IPS DF 4.7 (cell line): ENCODE results near the gene TMEM168.
"Not testable (repeated sequence)": the region's sequence is repeated elsewhere in the genome, so short reads cannot be mapped to it uniquely, and the experiment has no call there.

Source experiments
- DNase-seq: peaks from one replicate; pipeline ENCODE4 v3.0.0-alpha.2; 2013; ENCODE audit warnings: low spot score; ENCODE audit errors: extremely low read depth

The TMEM168 gene, protein sequence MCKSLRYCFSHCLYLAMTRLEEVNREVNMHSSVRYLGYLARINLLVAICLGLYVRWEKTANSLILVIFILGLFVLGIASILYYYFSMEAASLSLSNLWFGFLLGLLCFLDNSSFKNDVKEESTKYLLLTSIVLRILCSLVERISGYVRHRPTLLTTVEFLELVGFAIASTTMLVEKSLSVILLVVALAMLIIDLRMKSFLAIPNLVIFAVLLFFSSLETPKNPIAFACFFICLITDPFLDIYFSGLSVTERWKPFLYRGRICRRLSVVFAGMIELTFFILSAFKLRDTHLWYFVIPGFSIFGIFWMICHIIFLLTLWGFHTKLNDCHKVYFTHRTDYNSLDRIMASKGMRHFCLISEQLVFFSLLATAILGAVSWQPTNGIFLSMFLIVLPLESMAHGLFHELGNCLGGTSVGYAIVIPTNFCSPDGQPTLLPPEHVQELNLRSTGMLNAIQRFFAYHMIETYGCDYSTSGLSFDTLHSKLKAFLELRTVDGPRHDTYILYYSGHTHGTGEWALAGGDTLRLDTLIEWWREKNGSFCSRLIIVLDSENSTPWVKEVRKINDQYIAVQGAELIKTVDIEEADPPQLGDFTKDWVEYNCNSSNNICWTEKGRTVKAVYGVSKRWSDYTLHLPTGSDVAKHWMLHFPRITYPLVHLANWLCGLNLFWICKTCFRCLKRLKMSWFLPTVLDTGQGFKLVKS

DNA sequence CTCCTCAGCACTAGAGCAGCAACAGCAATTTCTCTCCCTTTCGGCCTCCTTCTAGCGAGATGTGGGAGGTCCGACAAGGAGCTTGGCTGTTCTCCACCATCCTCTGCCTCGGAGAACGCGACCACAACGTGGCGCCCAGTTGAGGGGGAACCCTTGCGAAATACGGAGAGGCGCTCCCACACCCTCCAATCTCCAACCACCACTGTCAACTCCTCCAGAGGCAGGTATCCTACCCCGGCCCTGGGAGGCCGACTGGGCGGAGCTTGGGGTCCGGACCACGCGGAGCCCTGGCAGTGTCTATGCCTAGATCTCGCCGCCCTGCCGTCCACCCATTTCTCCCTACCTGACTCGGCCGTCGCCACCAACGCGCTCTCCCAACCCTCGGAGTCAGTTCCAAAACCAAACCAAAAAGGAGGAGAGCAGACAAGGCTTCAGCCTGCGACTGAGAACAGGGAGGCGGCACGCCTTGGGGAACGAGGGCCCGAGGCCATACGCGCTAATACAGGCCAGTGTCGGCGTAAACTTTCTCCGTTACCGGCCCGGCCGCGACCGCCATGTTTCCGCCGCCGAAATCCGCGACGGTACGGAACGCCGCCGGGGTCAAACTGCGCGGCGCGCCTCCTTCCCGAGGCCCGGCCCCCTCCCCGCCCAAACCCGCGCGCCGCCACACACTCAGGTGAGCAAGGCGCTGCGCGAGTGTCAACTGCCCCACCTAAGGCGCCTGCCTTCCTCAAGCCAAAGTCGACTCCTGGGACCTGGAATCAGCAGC, at the start of gene TMEM168:
TSS of gene TMEM168 (minus strand) at position 577 of the 769 bp plus-strand sequence. CDS start 5,568 bp downstream, outside the sequence.
- DNase-seq, result peak; percentile 33

DNA sequence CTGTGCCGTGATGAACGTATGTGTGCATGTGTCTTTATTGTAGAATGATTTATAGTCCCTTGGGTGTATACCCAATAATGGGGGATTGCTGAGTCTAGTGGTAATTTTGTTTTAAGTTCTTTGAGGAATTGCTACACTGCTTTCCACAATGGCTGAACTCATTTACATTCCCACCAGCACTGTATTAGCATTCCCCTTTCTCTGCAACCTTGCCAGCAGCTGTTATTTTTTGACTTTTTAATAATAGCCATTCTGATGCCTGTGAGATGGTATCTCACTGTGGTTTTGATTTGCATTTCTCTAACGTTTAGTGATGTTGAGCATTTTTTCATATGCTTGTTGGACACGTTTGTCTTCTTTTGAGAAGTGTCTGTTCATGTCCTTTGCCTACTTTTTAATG, 45.7 kb upstream of the TMEM168 start:
- DNase-seq, result not testable (repeated sequence)

DNA sequence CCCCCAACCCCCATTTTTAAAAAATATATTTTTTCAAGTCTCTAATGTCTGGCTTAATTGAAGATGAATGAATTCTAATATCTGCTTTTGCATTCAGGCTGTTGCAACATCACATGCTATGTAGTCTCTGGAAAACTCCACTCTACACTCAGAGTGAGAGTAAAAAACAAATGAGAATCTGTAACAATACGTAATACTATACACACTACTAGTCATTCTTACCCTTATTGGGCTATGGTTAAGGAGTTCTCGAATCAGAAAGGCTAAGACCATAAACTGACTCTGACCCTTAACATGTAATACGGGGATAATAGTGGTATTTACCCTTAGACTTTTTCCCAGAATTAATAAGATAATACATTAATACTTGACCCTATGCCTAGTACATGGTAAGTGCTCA, 42.9 kb upstream of the TMEM168 start:
- no peak for DNase-seq

DNA sequence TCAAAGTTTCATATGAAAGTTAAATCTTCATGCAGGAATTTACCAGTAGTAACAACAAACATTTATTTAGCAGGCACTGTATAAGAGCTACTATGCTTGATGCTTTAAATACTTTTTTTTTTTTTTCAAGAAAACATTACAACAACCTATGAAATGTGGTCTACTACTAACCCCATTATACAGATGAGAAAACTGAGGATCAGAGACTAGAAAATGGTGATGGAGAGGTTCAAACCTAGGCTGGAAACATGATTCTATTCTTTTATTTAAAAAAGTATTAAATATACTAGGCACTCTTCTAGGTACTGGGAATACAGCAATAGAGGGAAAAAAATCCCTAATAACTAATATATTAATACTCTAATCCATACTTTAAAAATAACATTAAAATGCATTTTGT, 40.6 kb upstream of the TMEM168 start:
- DNase-seq, result no peak

DNA sequence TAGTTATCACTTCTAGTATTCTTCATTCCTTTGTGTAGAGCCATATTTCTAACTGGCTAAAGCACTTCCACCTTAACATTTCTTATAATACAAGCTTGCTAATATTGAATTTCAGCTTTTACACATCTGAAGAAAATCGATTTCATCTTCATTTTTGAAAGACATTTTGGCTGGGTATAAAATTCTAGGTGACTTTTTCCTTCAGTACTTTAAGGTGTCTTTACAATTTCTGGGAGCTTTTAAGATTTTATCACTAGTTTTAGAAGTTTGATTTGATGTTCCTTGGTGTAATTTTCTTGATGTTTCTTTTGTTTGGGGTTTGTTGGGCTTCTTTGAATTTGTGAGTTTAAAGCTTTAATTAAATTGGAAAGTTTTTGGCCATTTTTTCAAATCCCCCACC, 38.5 kb upstream of the TMEM168 start:
- DNase-seq, result no peak

DNA sequence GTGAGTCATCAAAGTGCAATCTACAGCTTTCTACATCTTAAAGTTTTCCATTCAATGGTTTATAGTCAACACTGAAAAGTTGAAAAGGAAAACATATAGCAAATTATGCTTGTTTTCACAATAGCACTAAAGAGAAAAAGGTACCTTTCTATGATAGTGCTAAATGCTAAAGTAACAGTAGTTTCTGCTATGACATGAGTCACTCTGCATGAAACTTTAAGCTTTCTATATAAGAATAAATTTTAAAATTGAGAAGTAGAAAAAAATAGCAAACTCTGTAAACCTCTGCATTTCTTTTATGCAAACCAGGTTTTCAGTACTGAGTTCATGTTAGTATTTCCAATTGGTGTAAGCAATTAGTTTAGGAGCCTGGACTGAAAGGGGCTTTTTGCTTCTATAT, 31.2 kb upstream of the TMEM168 start:
- DNase-seq, result no peak

DNA sequence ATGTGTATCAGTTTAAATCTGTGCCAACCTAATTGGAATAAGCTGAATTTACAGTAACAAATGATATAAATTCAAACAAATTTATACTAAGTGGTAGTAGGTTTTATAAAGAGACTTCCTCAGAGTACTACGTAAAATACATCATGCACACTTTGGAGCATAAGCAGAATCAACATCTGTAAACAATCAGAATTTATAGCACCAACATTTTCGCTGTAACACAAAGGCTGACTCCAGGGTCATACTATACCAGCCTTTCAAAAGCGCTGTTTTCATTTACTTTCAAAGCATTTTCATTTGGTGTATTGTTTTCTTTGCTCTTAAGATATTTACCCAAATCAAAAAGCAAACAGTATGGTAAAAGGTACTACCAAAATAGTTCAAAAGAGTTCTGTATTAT, 29.3 kb upstream of the TMEM168 start:
- no peak for DNase-seq

DNA sequence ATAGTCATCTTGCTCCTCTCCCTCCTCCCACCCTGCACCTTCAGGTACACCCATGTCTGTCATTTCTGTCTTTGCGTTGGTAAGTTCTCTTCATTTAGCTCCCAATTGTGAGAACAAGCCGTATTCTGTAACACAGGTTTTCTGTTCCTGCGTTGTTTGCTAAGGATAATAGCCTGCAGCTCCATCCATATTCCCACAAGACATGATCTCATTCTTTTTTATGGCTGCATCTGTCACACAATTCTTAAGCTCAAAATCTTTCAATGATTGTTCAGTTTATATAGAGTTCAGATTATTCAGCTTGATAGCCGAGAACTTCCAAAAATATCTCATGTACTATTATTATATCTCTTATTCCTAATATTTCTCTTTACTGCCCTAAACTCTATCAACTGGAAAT, 16.0 kb upstream of the TMEM168 start:
- DNase-seq, result no peak

DNA sequence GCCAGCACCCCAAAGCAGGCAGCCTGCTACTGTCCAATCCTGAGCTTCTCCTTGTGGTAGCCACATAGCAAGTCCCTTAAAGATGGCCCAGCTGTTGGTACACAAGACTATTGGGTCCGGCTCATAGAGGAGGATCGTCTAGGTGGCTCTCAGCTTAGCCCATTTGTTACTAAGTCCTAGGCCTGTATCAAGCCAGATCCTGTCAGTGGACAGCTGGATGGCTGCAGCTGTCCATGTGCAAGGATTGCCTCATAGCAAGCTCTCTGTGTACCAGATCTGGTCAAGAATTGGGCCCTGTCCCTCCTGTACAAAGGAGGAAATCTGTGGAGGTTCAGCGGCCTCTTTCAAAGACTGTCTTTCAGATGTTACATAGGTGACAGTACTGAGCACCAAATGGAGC, 12.2 kb upstream of the TMEM168 start:
- no peak for DNase-seq

DNA sequence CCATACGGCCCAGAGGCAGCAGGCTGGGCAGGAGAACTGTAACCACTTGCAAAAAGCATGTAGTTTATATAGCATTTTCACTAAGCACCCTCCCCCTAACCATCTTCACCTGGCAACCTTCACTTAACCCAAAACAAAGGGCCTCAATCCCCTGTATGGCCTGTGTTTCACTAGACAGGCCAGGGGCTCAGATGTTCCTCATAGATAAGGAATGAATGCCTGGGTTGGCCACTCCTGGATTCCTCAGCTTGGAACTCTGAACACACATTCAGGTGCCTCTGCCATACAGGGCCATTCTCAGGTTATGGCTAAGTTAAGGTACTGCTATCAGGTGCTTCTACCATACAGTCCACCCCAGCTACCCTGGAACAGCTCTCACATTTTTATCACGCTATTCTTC, 10.3 kb upstream of the TMEM168 start:
- no peak for DNase-seq

DNA sequence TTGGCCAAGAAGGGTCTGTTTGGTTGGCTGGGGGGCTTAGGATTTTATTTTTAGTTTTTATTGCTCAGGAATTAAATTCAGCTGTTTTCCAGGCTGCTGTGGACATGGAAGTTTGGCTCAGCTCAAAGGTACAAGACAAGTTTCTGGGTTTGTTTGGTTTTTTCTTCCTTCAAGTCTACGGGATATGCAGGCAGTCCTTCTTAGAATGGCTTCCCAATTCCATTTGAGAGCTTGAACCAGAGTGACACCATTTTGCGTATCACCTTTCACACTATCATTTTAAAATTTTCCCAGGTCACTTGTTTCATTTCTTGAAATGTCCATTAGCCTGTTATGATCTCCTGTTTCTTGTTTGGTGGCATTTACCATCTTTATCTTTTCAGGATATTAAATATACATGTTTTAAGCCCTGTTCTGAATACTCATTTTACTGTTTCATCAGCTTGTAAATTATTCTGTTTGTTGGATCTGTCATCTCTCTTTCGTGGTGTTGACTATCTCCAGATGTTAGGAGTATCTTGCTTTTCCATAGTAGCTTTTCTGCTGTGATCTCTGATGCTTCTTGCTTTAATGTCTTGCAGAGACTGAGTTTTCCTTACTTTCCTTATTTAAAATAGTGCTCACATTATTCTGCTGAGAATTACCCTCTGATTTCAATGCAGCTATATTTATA, 9.4 kb upstream of the TMEM168 start:
- no peak for DNase-seq

DNA sequence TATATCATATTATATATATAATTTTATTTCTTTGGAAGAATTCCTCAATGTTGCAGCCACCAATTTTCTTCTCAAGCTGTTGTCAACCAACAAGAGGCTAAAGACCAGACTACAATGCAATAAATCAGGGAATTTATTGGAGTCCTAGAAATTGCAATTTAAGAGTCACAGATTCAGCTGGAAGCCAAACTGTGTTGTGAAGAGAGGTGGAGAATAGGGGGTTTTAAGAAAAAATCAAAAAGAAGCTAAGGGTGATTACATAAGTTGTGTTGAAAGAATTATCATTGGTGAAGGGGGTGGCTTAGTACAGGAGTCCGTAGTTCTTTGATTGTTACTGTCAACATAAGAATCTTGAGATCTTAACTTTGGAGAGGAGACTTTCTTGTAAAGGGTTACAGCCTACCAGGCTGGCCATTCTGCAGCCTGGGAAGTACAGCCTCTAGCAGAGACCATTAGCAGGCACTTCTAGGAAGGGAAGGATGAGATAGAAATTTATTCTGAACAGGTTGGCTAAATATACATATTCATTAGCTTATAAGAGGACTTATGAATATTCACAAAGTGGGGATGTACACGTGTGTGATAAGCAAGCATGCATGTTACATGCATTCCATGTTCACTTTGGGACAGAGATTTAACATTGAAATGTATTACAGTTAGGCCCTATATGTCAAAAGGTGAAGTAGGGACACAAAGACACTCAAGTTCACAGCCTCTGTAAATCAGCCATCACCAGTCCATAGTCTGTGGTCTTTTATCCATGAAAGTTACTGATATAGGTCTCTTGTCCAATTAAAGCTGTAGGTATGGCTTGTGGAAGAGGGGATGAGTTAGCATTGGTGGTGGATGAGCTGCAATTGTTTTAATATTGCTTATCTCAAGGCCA, 8.3 kb upstream of the TMEM168 start:
- DNase-seq, result no peak

DNA sequence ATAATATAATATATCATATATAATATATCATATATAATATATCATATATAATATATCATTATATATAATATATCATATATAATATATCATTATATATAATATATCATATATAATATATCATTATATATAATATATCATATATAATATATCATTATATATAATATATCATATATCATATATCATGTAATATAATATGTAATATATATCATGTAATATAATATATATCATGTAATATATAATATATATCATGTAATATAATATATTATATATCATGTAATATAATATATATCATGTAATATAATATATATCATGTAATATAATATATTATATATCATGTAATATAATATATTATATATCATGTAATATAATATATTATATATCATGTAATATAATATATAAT, 6.4 kb upstream of the TMEM168 start:
- DNase-seq, result not testable (repeated sequence)

DNA sequence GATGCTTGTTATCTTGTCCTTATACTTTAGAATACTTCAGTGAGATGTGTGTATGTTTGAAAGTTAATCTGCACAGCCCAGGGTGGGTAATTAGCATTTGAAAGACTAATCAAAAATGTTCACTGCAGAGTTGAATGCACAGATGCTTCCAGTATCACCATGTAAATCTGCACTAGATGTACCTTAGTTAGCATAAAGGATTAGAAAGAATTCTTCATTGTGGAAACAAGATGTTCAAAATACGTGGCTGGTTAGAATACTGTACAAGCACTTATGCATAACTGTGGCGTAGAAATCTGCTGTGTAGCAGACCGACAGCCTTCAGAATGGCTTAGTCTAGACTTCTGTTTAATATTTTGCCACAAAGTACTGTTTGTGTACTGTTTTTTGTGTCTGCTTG, 2.2 kb upstream of the TMEM168 start:
- no peak for DNase-seq

DNA sequence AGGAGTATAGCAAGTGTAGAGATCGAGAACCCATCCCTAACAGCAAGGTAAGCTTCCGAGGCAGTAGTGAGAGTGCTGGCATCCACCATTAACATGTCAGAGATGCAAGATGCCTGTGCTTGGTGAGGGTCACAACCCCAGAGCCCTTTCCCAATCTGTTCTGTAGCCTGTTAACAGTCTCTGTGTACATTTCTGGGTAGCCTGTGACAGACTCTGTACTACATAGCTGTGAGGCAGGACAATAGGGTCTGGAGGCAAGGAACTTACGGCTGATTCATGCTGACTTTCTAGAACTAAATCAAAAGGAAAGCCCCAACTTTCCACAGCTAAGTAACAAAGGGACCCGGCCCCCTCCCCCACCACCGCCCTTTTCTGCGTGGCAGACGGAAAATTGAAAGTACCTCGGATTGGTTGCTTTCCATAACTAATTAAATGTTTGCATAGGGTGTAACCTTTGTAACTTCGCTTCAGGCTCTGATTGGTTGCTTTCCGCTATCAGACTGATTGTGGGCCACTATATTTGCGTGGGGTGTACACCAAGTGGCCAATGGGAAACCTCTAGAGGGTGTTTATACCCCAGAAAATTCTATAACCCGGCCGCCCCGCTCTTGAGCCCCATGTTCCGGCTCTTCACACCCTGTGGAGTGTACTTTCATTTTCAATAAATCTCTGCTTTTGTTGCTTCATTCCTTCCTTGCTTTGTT, 1.4 kb upstream of the TMEM168 start:
- no peak for DNase-seq

DNA sequence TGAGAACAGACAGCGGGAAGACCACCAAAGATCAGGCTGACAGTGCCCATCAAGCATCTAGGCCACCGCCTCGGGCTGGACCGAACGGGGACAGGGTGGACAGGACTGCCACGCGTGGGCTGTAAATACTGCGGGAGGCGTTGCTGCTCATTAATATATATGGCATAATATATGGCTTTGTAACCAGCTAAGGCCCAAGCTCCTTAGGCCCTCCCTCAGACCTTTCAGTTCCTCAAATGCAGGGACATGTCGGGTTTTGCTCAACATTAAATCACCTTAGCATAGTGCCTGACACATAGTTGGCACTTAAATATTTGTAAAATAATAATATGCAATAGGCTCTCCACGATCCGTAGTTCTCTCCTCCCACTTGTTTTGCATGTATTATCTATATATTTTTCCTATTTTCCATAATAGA, 402 bp upstream of the TMEM168 start:
- no peak for DNase-seq

DNA sequence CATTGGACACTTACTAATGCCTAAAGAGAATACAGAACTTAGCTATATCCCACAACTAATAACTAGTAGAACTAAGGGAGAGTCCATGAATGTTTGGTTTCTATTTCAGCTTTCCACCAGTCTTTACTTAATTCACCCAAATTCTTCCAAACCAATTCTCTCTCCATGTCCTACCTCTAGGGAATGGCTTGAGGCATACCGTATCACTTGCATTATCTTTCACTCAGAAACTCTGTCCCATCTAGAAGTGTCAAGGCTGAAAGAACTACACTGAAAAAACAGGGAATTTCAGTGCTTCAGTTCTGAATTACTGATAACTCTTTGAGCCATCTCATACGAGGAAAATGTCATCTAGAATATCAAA, 758 bp downstream of the TMEM168 start:
- no peak for DNase-seq

DNA sequence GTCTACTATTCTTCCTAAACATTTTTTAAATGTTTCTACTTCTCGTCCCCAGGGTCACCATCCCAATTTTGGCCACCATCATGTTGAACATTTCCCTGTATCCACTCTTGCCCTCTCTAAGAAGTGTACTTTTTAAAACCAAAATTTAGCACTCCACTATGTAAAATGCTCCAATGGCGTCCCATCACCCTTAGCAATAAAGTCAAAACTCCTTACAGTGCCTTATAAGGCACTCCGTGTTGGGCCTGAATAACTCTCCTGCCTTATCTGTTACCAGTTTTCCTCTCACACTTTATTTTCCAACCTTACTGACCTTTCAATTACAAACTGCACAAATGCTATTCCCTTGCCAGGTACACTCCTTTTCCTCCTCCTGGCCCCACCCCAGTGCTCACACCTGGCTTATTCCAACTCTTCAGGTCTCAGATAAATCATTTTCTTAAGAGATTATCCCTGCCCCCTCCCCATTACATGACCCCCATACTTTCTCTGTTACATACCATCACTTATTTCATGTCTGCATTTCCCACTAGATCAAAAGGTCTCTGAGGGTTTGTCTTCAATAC, 1.3 kb downstream of the TMEM168 start:
- DNase-seq, result no peak

DNA sequence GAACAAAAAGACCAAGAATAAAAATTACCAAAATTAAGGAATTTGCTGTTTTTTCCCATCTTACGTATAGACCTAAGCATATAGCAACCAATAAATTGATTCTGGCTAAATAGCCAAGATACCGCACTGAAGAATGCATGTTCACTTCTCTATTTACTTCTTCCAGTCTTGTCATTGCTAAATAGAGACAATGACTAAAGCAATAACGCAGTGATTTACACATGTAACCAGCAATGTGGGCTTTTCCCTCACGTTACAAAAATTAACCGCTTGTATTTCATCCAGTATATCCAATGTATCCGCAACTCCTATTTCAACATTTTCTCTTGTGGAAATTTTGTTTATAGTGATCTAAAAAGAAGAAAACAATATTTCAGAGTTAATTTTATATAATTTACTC, 5.6 kb downstream of the TMEM168 start:
- no peak for DNase-seq

DNA sequence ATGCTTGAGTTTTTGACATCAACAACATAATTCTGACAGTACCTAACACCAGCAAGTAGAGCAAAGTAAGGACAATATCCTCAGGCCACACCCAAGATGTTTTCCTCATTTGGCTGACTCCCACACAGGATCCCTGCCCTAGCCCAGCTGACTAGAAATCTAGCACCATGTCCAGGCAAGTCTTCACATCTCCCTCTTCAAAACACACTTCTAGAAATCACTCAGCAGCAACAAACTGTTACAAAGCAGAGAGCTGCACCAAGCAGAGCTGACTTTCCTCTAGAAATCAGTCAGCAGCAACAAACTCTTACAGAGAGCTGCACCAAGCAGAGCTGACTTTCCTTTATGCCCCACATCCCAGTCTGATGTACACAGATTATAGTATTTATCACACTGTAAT, 7.7 kb downstream of the TMEM168 start:
- DNase-seq, result no peak
